Stimulated activated CD8-positive, alpha-beta memory T cell treated with anti-CD3 and anti-CD28 coated beads, Interleukin-2, amount 100 ng/mL, for 1 hour (primary cell): ENCODE measurements around the gene CCDC160.
"Not testable (repeated sequence)": the region's sequence is repeated elsewhere in the genome, so short reads cannot be mapped to it uniquely, and the experiment has no call there.

Experiments used
- DNase-seq, 2 donors: peaks; one replicate each; pipeline ENCODE4 v3.0.0-alpha.2; 2020; ENCODE audit warnings: low read depth in 2 of 2

The CCDC160 gene

GRCh38 chrX:134236626-134237614 is at the start of gene CCDC160:
Gene CCDC160, plus strand, starts transcription at chrX:134237182. Its CDS starts 7,619 bp downstream, at chrX:134244801.
- no peak for DNase-seq

GRCh38 chrX:134191281-134191680 is 45.7 kb upstream of the CCDC160 start:
- no peak for DNase-seq

GRCh38 chrX:134194915-134195314 is 42.1 kb upstream of the CCDC160 start:
- no peak for DNase-seq

DNA sequence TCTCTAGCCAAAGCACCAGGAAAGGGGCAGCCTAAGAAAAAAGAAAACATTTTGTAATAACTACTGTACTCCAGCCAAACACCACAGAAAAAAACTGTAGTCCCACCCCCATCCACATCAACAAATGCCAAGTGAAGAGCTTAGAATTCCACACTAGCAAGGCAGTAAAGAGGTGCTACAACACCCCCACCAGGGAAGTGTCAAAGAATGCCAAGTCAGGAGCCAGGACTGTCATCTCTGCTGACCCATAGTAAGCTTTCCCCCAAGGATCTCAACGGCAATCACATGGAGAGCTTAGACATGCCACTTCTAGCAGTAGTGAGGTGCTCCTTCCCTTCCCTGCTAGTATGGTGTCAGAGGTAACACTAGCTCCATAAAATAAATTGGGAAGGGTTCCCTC is 34.4 kb upstream of the CCDC160 start:
- DNase-seq: no peak

- no peak for DNase-seq
Observed at GRCh38 chrX:134206221-134206620, 30.8 kb upstream of the CCDC160 start.

- DNase-seq: no peak
Observed at GRCh38 chrX:134210465-134210864, 26.5 kb upstream of the CCDC160 start.

GRCh38 chrX:134235236-134235635 is 1.7 kb upstream of the CCDC160 start:
- DNase-seq: no peak

DNA sequence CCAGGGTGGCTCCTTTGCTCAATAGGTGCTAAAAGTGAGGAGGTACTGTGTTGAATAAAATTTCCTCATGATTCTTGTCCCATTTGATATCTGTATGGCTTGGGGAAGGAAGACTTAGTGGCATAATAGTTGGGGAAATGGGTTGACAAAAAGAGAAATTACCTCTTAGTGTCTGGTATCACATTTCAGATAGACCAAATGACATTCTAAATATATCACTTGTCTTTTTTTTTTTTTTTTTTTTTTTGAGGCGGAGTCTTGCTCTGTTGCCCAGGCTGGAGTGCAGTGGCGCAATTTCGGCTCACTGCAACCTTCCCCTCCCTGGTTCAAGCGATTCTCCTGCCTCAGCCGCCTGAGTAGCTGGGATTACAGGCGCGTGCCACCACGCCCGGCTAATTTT is 1.2 kb downstream of the CCDC160 start:
- DNase-seq: not testable (repeated sequence)

DNA sequence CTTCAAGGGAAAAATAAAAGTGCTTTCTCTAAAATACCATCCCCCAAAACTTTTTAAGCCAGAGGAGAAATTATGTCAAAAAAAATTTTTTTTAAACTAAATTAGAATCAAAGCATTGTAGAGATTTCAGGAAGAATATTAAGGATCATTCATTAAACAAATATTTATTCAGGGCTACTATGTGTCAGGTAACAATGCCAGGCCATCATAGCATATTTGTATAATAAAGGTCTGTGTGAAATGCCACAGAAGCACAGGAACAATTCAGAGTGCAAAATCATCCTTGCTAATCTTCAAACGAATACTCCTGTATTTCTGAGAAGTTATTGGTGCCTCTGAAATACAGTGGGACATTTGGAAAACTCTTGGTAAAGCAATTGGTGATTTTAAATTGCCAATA is 2.0 kb downstream of the CCDC160 start:
- no peak for DNase-seq

DNA sequence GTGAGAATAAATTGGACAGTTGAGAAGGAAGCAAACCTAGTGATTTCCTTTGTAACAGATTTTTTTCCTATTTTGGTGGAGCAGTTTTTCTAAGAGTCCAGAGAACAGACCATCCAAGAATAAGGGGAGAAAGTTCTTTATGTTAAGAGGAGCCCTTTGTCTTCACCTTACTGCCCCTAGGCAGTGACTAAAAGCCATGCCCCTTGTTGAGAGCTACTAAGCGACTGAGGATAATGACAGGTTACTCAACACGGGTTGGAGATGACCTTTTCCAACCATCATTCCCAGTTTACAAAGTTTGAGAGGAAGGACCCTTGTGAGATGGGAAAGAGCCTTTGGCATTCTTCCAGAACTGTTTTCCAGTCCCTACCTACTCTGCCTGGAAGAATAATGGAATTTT is 3.2 kb downstream of the CCDC160 start:
- DNase-seq: no peak

DNA sequence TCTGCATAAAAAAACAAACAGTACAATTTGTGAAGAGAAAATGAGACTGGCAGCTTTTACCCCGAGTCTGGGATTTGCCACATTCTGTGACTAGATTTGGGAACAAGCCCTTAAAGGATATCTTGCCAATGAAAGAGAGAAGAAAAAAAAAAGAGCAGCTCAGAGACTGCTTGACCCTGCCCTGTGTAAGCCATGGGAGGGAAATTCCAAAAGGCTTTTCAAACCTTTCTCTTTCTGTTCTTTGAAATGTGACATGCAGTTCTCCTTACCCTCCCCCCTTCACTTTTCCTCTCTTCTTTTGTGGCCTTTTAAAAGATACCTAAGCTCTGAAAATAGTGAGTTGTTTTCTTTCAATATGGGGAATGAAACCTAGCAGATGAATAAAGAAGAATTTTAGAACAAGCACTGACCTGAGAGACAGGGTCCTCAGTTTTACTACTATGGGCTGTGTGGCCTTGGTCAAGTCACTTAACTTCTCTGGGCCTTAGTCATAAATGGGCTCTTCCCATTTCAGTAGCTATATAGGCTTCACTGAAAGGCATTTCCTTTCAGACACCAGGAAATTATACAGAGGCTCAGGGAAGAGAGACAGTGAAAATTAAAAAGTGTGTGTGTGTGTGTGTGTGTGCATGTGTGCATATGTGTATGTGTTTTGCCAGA is 5.1 kb downstream of the CCDC160 start:
- no peak for DNase-seq

GRCh38 chrX:134244043-134244442 is 7.1 kb downstream of the CCDC160 start:
- DNase-seq: no peak

DNA sequence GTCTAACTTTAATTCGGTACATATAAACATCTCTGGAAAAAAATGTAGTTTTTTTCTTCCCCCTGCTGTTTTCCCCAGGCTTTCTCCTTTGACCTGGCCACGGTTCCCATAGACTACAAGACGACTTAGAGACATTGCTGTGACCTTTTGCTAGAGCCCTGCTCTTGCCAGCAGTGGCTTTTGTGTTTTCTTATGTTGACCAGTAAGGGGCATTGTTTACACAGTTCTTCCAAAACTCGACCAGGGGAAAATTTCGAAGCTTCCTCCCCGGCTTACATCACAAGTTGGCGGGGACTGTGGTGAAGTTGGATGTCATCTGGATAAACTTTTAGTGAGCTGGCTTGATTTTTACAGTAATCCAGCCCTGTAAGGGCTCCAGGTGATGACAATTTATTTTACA is 9.3 kb downstream of the CCDC160 start:
- DNase-seq: no peak

DNA sequence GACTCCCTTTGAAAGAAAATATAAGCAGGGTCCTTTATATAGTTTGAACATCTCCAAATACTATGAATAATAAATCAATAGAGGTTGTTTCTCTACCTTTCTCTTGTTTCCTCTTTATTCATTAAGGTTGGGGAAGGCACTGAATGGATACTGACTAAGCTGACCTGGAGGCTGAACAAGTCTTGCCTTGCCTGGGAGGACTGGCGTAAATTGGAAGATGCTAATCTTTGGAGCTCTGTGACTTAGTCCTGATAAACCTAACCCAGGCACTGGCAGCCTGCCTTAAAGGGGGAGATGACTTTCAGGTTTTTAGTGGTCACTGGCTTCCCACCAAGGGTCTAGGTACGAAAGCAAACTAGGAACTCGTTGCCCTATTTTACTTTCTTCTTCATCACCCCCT is 10.5 kb downstream of the CCDC160 start:
- DNase-seq: no peak

DNA sequence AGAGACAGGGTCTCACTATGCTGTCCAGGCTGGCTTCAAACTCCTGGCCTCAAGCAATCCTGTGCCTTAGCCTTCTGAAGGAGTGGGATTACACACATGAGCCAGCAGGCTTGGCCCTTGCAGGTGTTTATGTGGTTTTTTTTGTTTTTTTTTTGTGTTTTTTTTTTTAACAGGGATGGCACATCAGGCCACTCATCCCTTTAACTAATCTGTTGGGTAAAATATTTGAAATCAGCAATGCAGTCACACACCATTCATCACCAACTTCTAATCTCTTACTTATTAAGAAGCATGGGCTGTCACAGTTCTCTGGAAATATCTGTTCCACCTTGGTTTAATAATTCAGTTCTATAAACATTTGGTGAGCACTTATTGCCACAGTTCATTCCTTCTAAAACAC is 12.3 kb downstream of the CCDC160 start:
- DNase-seq: no peak

DNA sequence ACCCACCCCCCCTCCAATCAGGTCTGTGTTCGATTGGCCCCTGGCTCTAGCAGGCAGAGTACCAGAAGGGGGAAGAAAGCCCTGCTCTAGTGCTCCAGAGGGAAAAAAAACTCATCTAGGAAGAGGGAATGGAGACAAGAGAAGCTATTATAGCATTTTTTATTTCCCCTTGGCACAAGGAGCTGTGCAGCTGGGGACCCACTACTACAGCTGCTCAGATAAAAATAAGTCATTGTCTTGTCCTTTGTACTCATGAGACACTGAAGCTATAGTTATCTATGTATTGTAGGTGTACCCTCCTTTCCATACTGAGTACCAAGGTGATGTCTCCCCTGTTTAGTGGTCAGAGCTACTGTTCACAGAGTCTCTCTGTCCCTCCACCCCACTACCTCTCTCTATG is 14.3 kb downstream of the CCDC160 start:
- DNase-seq: no peak

DNA sequence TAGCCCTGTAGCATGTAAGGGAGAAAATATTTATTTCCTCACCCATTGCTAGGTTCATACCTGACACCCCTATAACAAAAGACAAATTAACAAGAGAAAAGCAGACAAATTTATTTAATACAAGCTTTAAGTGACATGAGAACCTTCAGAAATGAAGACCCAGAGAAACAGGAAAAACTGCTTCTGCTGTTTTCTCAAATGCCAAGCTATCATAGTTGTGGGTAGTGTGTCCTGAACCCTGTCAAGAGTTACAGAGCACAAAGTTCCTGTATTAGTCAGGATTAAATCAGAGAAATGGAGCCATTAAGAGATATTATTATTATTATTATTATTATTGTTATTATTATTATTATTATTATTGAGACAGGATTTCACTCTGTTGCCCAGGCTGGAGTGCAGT is 17.5 kb downstream of the CCDC160 start:
- no peak for DNase-seq

DNA sequence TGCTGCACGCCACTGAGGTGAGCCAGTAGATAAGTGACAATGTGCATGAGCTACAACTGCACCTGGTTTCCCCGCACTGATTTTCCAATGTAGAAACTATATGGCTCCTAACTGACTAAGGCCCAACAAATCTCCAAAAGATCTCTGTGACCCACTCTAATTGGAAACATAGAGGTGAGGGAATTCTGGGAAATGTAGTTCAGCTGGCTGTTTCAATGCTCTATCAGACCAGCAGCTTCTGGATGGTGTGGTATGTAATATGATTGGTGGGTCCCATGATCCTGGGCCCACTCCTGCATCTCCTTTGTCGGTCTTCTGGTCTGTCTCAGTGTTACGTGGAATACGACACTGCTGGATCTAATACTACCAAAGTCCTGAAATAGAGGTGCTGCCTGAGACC is 18.6 kb downstream of the CCDC160 start:
- no peak for DNase-seq

DNA sequence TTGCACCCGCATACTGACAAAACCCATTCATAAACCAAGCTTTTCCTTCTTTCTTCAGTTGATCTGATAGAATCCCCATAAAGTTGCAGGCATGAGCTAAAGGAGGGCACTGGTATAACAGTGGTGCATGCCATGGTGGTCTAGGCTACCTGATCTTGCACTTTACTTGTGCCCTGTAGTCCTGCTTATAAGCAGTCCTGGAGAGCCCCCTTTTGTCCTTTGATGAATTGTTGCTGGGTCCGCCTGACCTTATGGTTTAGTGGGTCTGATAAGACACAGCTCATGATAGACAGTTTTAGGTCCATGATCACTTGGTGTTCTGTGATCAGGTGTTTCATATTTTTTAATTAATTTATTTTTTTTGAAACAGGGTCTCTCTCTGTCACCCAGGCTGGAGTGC is 19.7 kb downstream of the CCDC160 start:
- no peak for DNase-seq

DNA sequence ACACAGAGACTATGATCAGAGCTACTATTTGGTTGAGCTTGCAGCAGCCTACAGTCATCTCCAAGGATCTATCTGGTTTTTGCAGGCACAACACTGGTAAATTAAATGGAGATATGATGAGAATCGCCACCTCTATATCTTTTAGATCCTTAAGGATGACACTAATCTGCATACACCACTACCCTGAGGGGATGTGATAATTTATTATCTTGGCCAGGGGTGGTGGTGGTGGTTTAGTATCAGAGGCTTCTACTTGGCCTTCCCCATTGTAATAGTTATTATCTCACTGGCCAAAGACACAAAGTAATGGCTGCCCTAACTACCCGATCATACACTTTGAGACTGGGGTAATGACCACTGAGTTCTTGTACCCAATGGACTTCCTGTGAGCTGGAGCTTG is 21.2 kb downstream of the CCDC160 start:
- no peak for DNase-seq

GRCh38 chrX:134285934-134286333 is 49.0 kb downstream of the CCDC160 start:
- DNase-seq: not testable (repeated sequence)

DNA sequence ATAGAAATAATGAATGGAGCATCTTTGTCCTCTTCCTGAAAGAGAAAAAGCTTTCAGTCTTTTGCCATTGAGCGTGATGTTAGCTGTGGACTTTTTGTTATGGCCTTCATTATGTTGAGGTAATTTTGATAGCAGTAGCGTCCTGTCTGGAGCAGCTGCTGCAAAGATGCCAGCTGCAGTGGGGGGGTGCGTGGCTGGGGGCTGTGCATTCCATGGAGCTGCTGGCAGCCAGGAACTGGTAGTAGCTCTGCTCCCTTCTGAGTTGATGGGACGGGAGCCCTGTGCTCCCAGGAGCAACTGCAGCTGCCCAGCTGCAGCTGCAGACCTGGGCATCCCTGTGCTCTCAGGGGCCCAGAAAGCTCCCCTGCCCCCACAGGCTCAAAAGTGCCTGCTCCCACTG is 50.4 kb downstream of the CCDC160 start:
- no peak for DNase-seq

DNA sequence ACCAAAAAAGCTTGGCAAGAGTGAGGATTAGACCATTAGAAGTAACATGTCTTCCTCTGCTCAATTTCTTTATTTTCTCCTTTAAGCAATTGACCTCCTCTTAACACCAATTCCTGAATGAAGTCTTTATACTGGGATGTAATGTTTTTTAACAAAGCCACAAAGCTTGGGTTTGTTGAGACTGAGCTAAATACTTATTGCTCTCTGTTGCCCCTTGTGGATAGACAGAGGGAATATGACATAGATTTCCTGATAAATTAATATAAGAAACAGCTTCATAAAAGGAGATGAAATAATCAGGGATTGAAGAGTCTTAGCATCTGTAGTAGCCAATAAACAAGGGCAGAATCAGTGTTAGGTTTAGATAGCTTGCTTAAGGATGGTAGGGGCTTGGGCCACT is 57.6 kb downstream of the CCDC160 start:
- DNase-seq: no peak
